Mesodermal cell (in vitro differentiated cells): ENCODE data around the gene KCNC1.

Experiments
- H3K27ac ChIP-seq: 2 replicates; pipeline ENCODE4 v1.7.0; 2013; ENCODE audit warnings: mild to moderate bottlenecking, low read depth, low read length, moderate library complexity; ENCODE audit not compliant: severe bottlenecking
- H3K36me3 ChIP-seq: 2 replicates; pipeline ENCODE4 v1.7.1; 2013; ENCODE audit warnings: mild to moderate bottlenecking, low read length, moderate library complexity; ENCODE audit not compliant: control insufficient read depth, insufficient read depth
- H3K4me1 ChIP-seq: one replicate; pipeline ENCODE4 v1.7.1; 2013; ENCODE audit warnings: mild to moderate bottlenecking, low read length; ENCODE audit not compliant: insufficient read depth, control insufficient read depth, poor library complexity, severe bottlenecking
- H3K4me3 ChIP-seq: 2 replicates; pipeline ENCODE4 v1.7.0; 2013; ENCODE audit warnings: low read length, control low read depth, mild to moderate bottlenecking; ENCODE audit not compliant: insufficient read depth, poor library complexity, severe bottlenecking; ENCODE audit errors: extremely low read depth
- H3K9me3 ChIP-seq: 2 replicates; pipeline ENCODE4 v1.7.1; 2013; ENCODE audit warnings: mild to moderate bottlenecking, low read length, moderate library complexity; ENCODE audit not compliant: control insufficient read depth
- WGBS, 2 experiments: methylation state at CpG; one replicate each; pipeline ENCODE4 v1.1.5; 2013; ENCODE audit warnings: missing lambda C conversion rate in 2 of 2; ENCODE audit not compliant: insufficient coverage in 2 of 2; 5-methylcytosine and 5-hydroxymethylcytosine counted together

Gene KCNC1

DNA sequence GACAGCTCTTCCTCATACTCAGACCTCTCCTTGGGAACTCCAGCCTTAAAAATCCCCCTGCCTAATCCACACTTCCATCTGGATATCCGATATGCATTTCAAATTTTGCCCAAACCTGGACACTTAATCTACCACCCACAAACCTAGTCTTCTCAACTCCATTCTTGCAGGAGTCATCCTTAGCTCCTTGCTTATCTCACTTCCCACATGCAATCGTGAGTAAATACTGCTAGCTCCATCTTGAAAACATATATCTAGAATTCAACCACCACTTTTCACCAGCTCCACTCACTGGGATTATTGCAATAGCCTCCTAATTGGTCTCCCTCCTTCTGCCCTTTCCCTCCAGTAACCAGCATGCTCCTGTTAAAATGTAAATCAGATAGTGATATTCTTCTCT lies 17.8 kb upstream of the KCNC1 start:
- H3K9me3 ChIP-seq = no peaks in the 10 kb centered on the region
- H3K4me1 ChIP-seq = peaks cover 4% of the 10 kb centered on the region
- no peak overlapping the region for H3K4me3 ChIP-seq
- 73 to 75% methylated on average over 2 of the region's 2 CpGs for WGBS, 2 experiments
- H3K27ac ChIP-seq = no peak overlapping the region
- no peaks in the 10 kb centered on the region for H3K36me3 ChIP-seq

DNA sequence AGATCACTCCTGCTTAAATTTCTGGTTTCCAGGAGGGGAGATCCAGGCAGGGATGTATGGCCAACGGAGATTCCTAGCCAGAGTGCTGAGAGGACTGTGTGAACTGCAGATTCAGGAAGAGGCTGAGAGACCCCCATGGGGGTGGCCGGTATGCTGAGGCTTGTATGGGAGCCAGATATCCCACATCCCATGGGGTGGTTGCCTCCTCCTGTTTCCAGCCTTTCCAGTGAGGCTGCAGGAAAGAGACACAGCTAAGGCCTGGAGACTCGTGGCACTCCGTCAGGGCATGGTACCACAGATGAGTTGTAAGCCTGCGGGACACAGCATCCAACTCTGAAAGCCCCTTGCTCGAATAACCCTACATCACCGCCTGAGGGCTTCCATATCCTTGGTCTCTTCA lies 16.6 kb upstream of the KCNC1 start:
- WGBS, 2 experiments = 55 to 66% methylated on average over 7 of the region's 7 CpGs
- H3K4me1 ChIP-seq = peaks cover 4% of the 10 kb centered on the region

GRCh38 chr11:17718510-17718962 lies 16.0 kb upstream of the KCNC1 start:
- H3K4me1 ChIP-seq = peaks cover 4% of the 10 kb centered on the region
- H3K9me3 ChIP-seq = no peaks in the 10 kb centered on the region
- no peak overlapping the region for H3K4me3 ChIP-seq
- WGBS, 2 experiments = 10 to 11% methylated on average over 15 to 16 of the region's 16 CpGs
- H3K27ac ChIP-seq = no peak overlapping the region
- H3K36me3 ChIP-seq = no peaks in the 10 kb centered on the region

More for the DNA sequence above, 16.6 kb upstream of the KCNC1 start:
- Histone ChIP-seq H3K4me3 (no peak overlapping the region), H3K9me3 (no peaks in the 10 kb centered on the region), H3K27ac (no peak overlapping the region), H3K36me3 (no peaks in the 10 kb centered on the region)

GRCh38 chr11:17719028-17719937 lies 15.3 kb upstream of the KCNC1 start, which contains the start of gene MYOD1:
MYOD1 (plus strand) TSS chr11:17719571; CDS start chr11:17719783, 212 bp downstream.
- H3K4me3 ChIP-seq = no peak within 1 kb of the TSS
- H3K36me3 ChIP-seq = no peaks in the 10 kb centered on the region
- no peaks in the 10 kb centered on the region for H3K9me3 ChIP-seq
- 2 to 3% methylated on average over 41 to 53 of the region's 68 CpGs for WGBS, 2 experiments
- H3K27ac ChIP-seq = no peak within 1 kb of the TSS
- peaks cover 4% of the 10 kb centered on the region for H3K4me1 ChIP-seq

GRCh38 chr11:17719938-17720795 lies 14.4 kb upstream of the KCNC1 start:
- Histone ChIP-seq H3K4me1 (peaks cover 4% of the 10 kb centered on the region), H3K9me3 (no peaks in the 10 kb centered on the region), H3K36me3 (no peaks in the 10 kb centered on the region), H3K27ac (no peak overlapping the region), H3K4me3 (no peak overlapping the region)
- 4 to 5% methylated on average over 67 to 76 of the region's 85 CpGs for WGBS, 2 experiments

DNA sequence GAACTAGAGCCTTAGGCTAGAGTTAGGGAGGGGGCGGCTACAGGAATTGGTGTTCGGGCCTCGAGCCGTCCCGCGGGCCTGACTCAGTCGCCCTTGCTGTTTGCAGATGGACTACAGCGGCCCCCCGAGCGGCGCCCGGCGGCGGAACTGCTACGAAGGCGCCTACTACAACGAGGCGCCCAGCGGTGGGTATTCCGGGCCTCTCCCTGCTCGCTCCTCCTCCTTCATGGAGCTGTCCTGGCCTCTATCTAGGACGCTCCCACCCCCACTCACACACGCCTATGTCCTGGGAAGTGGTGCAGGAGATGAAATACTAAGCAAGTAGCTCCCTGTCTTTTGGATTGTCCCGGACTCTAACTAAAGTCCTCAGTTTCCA lies 13.8 kb upstream of the KCNC1 start:
- WGBS, 2 experiments = 3 to 4% methylated on average over 10 to 15 of the region's 24 CpGs
- Histone ChIP-seq H3K36me3 (no peaks in the 10 kb centered on the region), H3K4me1 (peaks cover 4% of the 10 kb centered on the region), H3K4me3 (no peak overlapping the region), H3K9me3 (no peaks in the 10 kb centered on the region), H3K27ac (no peak overlapping the region)

GRCh38 chr11:17721242-17721999 lies 13.2 kb upstream of the KCNC1 start:
- H3K4me3 ChIP-seq = no peak overlapping the region
- no peak overlapping the region for H3K27ac ChIP-seq
- no peaks in the 10 kb centered on the region for H3K36me3 ChIP-seq
- H3K9me3 ChIP-seq = no peaks in the 10 kb centered on the region
- peaks cover 4% of the 10 kb centered on the region for H3K4me1 ChIP-seq
- 13 to 18% methylated on average over 32 to 38 of the region's 56 CpGs for WGBS, 2 experiments

- H3K4me1 ChIP-seq = peaks cover 4% of the 10 kb centered on the region
- no peak overlapping the region for H3K4me3 ChIP-seq
- 15 to 20% methylated on average over 14 to 17 of the region's 25 CpGs for WGBS, 2 experiments
- no peak overlapping the region for H3K27ac ChIP-seq
- H3K36me3 ChIP-seq = no peaks in the 10 kb centered on the region
- H3K9me3 ChIP-seq = no peaks in the 10 kb centered on the region
Observed at GRCh38 chr11:17722000-17722643, 12.5 kb upstream of the KCNC1 start.

- H3K4me1 ChIP-seq = peaks cover 4% of the 10 kb centered on the region
- no peaks in the 10 kb centered on the region for H3K36me3 ChIP-seq
- H3K27ac ChIP-seq = no peak overlapping the region
- WGBS, 2 experiments = 76 to 83% methylated on average over 7 to 10 of the region's 10 CpGs
- H3K9me3 ChIP-seq = no peaks in the 10 kb centered on the region
- H3K4me3 ChIP-seq = no peak overlapping the region
Observed at GRCh38 chr11:17724020-17724908, 10.3 kb upstream of the KCNC1 start.
